CD4-positive, alpha-beta memory T cell (primary cell): ENCODE data around the gene GGA3. TPM values are rescaled to one million over a fixed set of nuclear protein-coding genes. Genes with fewer than 3 reads are reported as not detected.

Experiments
- CTCF ChIA-PET: fragments of 350-600 bp; sonication (Branson Sonifier 250); formaldehyde crosslinking; loops from one replicate; lab custom pipeline; 2021; ENCODE audit warnings: inconsistent platforms; ENCODE audit not compliant: partially characterized antibody; lab: Charles Lee
- POLR2A ChIA-PET: fragments of 350-600 bp; sonication (Branson Sonifier 250); formaldehyde crosslinking; loops from one replicate; lab custom pipeline; 2021; ENCODE audit not compliant: partially characterized antibody; lab: Charles Lee
- DNase-seq, 5 donors: peaks; one replicate each; pipeline versions ENCODE4 v3.0.0 to v3.0.0-alpha.2; 2020 to 2022; ENCODE audit warnings: mixed read lengths in 1 of 5
- H3K27ac ChIP-seq: one replicate; pipeline ENCODE4 v1.7.0; 2013; ENCODE audit warnings: low read depth, low read length
- H3K27me3 ChIP-seq: 2 replicates; pipeline ENCODE4 v1.7.0; 2013; ENCODE audit warnings: mild to moderate bottlenecking, low read length, moderate library complexity; ENCODE audit not compliant: insufficient read depth
- H3K36me3 ChIP-seq: 2 replicates; pipeline ENCODE4 v1.7.0; 2013; ENCODE audit warnings: mild to moderate bottlenecking, low read length, moderate library complexity; ENCODE audit not compliant: insufficient read depth
- H3K4me1 ChIP-seq: 2 replicates; pipeline ENCODE4 v1.7.0; 2013; ENCODE audit warnings: mild to moderate bottlenecking, low read length, moderate library complexity; ENCODE audit not compliant: insufficient read depth
- H3K4me3 ChIP-seq, 2 donors: one replicate each; pipeline ENCODE4 v1.7.0; 2013; ENCODE audit warnings: low read length in 2 of 2, mild to moderate bottlenecking in 1 of 2
- H3K9me3 ChIP-seq, 2 donors: one replicate each; pipeline ENCODE4 v1.7.0; 2013; ENCODE audit warnings: low read length in 2 of 2, control low read depth in 1 of 2; ENCODE audit not compliant: control insufficient read depth in 1 of 2
- H3K27ac Mint-ChIP-seq, 7 donors: one replicate each; pipeline ENCODE4 v1.8.0; 2020 to 2021; ENCODE audit warnings: mixed read lengths in 7 of 7, mild to moderate bottlenecking in 6 of 7, inconsistent platforms in 3 of 7, moderate library complexity in 3 of 7
- H3K27me3 Mint-ChIP-seq, 2 donors: one replicate each; pipeline ENCODE4 v1.8.0; 2020 to 2021; ENCODE audit warnings: mixed read lengths in 2 of 2
- H3K36me3 Mint-ChIP-seq, 2 donors: one replicate each; pipeline ENCODE4 v1.8.0; 2020 to 2021; ENCODE audit warnings: mixed read lengths in 2 of 2, inconsistent platforms in 1 of 2, mild to moderate bottlenecking in 1 of 2
- H3K4me1 Mint-ChIP-seq, 4 donors: one replicate each; pipeline ENCODE4 v1.8.0; 2020 to 2021; ENCODE audit warnings: mixed read lengths in 4 of 4, mild to moderate bottlenecking in 1 of 4
- H3K4me3 Mint-ChIP-seq, 8 donors: one replicate each; pipeline ENCODE4 v1.8.0; 2020 to 2021; ENCODE audit warnings: mixed read lengths in 8 of 8, mild to moderate bottlenecking in 7 of 8, moderate library complexity in 6 of 8, inconsistent platforms in 3 of 8
- H3K9me3 Mint-ChIP-seq, 8 donors: one replicate each; pipeline ENCODE4 v1.8.0; 2020 to 2021; ENCODE audit warnings: mixed read lengths in 8 of 8, mild to moderate bottlenecking in 5 of 8, inconsistent platforms in 3 of 8, moderate library complexity in 1 of 8
- intact Hi-C: fragments of 100-400 bp; cut with micrococcal nuclease; formaldehyde crosslinking; loops from one replicate; pipeline ENCODE4 v1.15.1; 2023
- polyA plus RNA-seq, 2 donors: library from polyadenylated mRNA; unstranded; fragments of 300-500 nt; fragmentation: Illumina TruSeq; gene quantifications; one replicate each; pipeline ENCODE4 v1.2.3, GENCODE V29; 2021
- total RNA-seq, 2 experiments: library from RNA; stranded (reverse); gene quantifications; one replicate each; pipeline ENCODE4 v1.2.3, GENCODE V29; 2021

The GGA3 gene
- total and polyA plus RNA-seq, 4 experiments from 2014 or later, result 7.7 to 122 (median 73.6) TPM

- Histone ChIP-seq H3K9me3 (no peaks in the 10 kb centered on the region), H3K27me3 (no peaks in the 10 kb centered on the region), H3K4me1 (peaks cover 44% of the 10 kb centered on the region), H3K36me3 (peaks cover 16% of the 10 kb centered on the region), H3K27ac (peak overlapping the region; percentile 51), H3K4me3 (no peak overlapping the region)
- ChIA-PET POLR2A (interaction anchor here (1.6 to 4.3 kb wide), 4 partner anchors 8 to 40 kb away, joined by 7 to 50 read pairs (median 12); partner anchors contain the start of genes GGA3, MIF4GD, MRPS7 and SLC25A19), CTCF (interaction anchor here (1.1 to 3.7 kb wide), 8 partner anchors 10 to 370 kb away, joined by 3 to 21 read pairs (median 4); partner anchors contain the start of genes MRPL58 and NUP85)
- peak overlapping the region; percentile 90 to 99 (median 95) for H3K27ac Mint-ChIP-seq
- H3K4me3 Mint-ChIP-seq, result peak overlapping the region; percentile 78 to 90 (median 84)
- H3K27me3 Mint-ChIP-seq, result no peaks in the 10 kb centered on the region
- no peaks in the 10 kb centered on the region for H3K9me3 Mint-ChIP-seq
- intact Hi-C loops, result no loop called here
- DNase-seq, result no peak
- H3K36me3 Mint-ChIP-seq, result peaks cover 14 to 31% of the 10 kb centered on the region in 2 donors
- peaks cover 25 to 62% (median 46%) of the 10 kb centered on the region in 4 donors for H3K4me1 Mint-ChIP-seq
Observed at GRCh38 chr17:75249564-75249963, 11.8 kb downstream of the GGA3 start.

GRCh38 chr17:75246404-75246803 is 15.0 kb downstream of the GGA3 start:
- Histone ChIP-seq H3K4me3 (no peak overlapping the region), H3K4me1 (peaks cover 57% of the 10 kb centered on the region), H3K9me3 (no peaks in the 10 kb centered on the region), H3K27me3 (no peaks in the 10 kb centered on the region), H3K36me3 (peaks cover 26% of the 10 kb centered on the region), H3K27ac (no peak overlapping the region)
- intact Hi-C loops, result no loop called here
- H3K9me3 Mint-ChIP-seq, result no peaks in the 10 kb centered on the region
- DNase-seq, result no peak
- peaks cover 29 to 59% of the 10 kb centered on the region in 2 donors for H3K36me3 Mint-ChIP-seq
- CTCF ChIA-PET, result interaction anchor here (1.5 kb wide), 1 partner anchor 25 kb away, joined by 5 read pairs; the partner anchor contains the start of gene MIF4GD
- POLR2A ChIA-PET, result interaction anchor here (0.6 to 1.1 kb wide), 2 partner anchors 17 to 43 kb away, joined by 3 to 4 read pairs; partner anchors contain the start of gene SLC25A19
- H3K4me3 Mint-ChIP-seq, result no peak overlapping the region
- peak overlapping the region in 2 of 7 donors; percentile 77 to 79 for H3K27ac Mint-ChIP-seq
- no peaks in the 10 kb centered on the region for H3K27me3 Mint-ChIP-seq
- H3K4me1 Mint-ChIP-seq, result peaks cover 40 to 64% (median 50%) of the 10 kb centered on the region in 4 donors

- POLR2A ChIA-PET, result interaction anchor here (4.4 kb wide), 1 partner anchor 16 kb away, joined by 44 read pairs; the partner anchor contains the start of genes GGA3 and MRPS7
- Mint-ChIP-seq H3K9me3 (no peaks in the 10 kb centered on the region), H3K4me1 (peaks cover 34 to 60% (median 44%) of the 10 kb centered on the region in 4 donors), H3K27ac (peak overlapping the region in 2 of 7 donors; percentile 23 to 80), H3K36me3 (peaks cover 30 to 62% of the 10 kb centered on the region in 2 donors), H3K27me3 (no peaks in the 10 kb centered on the region), H3K4me3 (no peak overlapping the region)
- no peaks in the 10 kb centered on the region for H3K9me3 ChIP-seq
- CTCF ChIA-PET, result interaction anchor here (1.1 kb wide), 1 partner anchor 26 kb away, joined by 3 read pairs; the partner anchor contains the start of gene MIF4GD
- no peaks in the 10 kb centered on the region for H3K27me3 ChIP-seq
- H3K4me1 ChIP-seq, result peaks cover 57% of the 10 kb centered on the region
- H3K36me3 ChIP-seq, result peaks cover 40% of the 10 kb centered on the region
- DNase-seq, result no peak
- intact Hi-C loops, result no loop called here
- no peak overlapping the region for H3K4me3 ChIP-seq
- H3K27ac ChIP-seq, result no peak overlapping the region
Observed at GRCh38 chr17:75245011-75245410, 16.4 kb downstream of the GGA3 start.

GRCh38 chr17:75244133-75244866 is 17.1 kb downstream of the GGA3 start:
- intact Hi-C loops, result no loop called here
- CTCF ChIA-PET, result interaction anchor here (0.8 to 1.1 kb wide), 2 partner anchors 16 to 27 kb away, joined by 3 read pairs; partner anchors contain the start of gene MIF4GD
- H3K4me1 ChIP-seq, result peaks cover 50% of the 10 kb centered on the region
- Mint-ChIP-seq H3K27me3 (no peaks in the 10 kb centered on the region), H3K27ac (peak overlapping the region; percentile 80 to 99 (median 98)), H3K4me3 (peak overlapping the region in 5 of 8 donors; percentile 20 to 66 (median 46)), H3K36me3 (peaks cover 30 to 60% of the 10 kb centered on the region in 2 donors), H3K4me1 (peaks cover 27 to 53% (median 37%) of the 10 kb centered on the region in 4 donors), H3K9me3 (no peaks in the 10 kb centered on the region)
- H3K36me3 ChIP-seq, result peaks cover 47% of the 10 kb centered on the region
- POLR2A ChIA-PET, result interaction anchor here (4.4 to 8.6 kb wide), 2 partner anchors 17 to 26 kb away, joined by 44 to 62 read pairs; partner anchors contain the start of genes GGA3, MIF4GD and MRPS7
- DNase-seq, result peak in 1 of 5 donors; percentile 23
- H3K9me3 ChIP-seq, result no peaks in the 10 kb centered on the region
- no peaks in the 10 kb centered on the region for H3K27me3 ChIP-seq
- no peak overlapping the region for H3K4me3 ChIP-seq
- peak overlapping the region; percentile 67 for H3K27ac ChIP-seq

GRCh38 chr17:75242461-75243042 is 18.9 kb downstream of the GGA3 start:
- H3K27me3 Mint-ChIP-seq, result no peaks in the 10 kb centered on the region
- intact Hi-C loops, result no loop called here
- H3K9me3 ChIP-seq, result no peaks in the 10 kb centered on the region
- H3K4me1 Mint-ChIP-seq, result peaks cover 32 to 62% (median 43%) of the 10 kb centered on the region in 4 donors
- peaks cover 37 to 68% of the 10 kb centered on the region in 2 donors for H3K36me3 Mint-ChIP-seq
- H3K27ac Mint-ChIP-seq, result peak overlapping the region; percentile 94 to 99 (median 98)
- H3K4me1 ChIP-seq, result peaks cover 57% of the 10 kb centered on the region
- POLR2A ChIA-PET, result interaction anchor here (1.3 to 8.6 kb wide), 7 partner anchors 8 to 424 kb away, joined by 3 to 62 read pairs (median 8); partner anchors contain the start of genes GGA3, GRB2, MIF4GD and MRPS7
- DNase-seq, result peak; percentile 77 to 89 (median 80)
- H3K4me3 Mint-ChIP-seq, result peak overlapping the region; percentile 11 to 81 (median 58)
- H3K27me3 ChIP-seq, result no peaks in the 10 kb centered on the region
- no peaks in the 10 kb centered on the region for H3K9me3 Mint-ChIP-seq
- no peak overlapping the region for H3K4me3 ChIP-seq
- H3K27ac ChIP-seq, result peak overlapping the region; percentile 67
- CTCF ChIA-PET, result interaction anchor here (1.1 to 5.7 kb wide), 7 partner anchors 18 to 170 kb away, joined by 3 to 42 read pairs (median 4); partner anchors contain the start of gene MIF4GD
- H3K36me3 ChIP-seq, result peaks cover 64% of the 10 kb centered on the region

GRCh38 chr17:75241996-75242460 is 19.4 kb downstream of the GGA3 start:
- intact Hi-C loops, result no loop called here
- Histone ChIP-seq H3K4me3 (peak overlapping the region in 1 of 2 donors; percentile 15), H3K27ac (peak overlapping the region; percentile 67), H3K9me3 (no peaks in the 10 kb centered on the region), H3K4me1 (peaks cover 57% of the 10 kb centered on the region), H3K36me3 (peaks cover 70% of the 10 kb centered on the region), H3K27me3 (no peaks in the 10 kb centered on the region)
- Mint-ChIP-seq H3K4me1 (peaks cover 32 to 62% (median 43%) of the 10 kb centered on the region in 4 donors), H3K27ac (peak overlapping the region; percentile 94 to 99 (median 98)), H3K4me3 (peak overlapping the region in 7 of 8 donors; percentile 11 to 81 (median 67)), H3K36me3 (peaks cover 42 to 72% of the 10 kb centered on the region in 2 donors), H3K27me3 (no peaks in the 10 kb centered on the region), H3K9me3 (no peaks in the 10 kb centered on the region)
- no peak for DNase-seq
- ChIA-PET CTCF (interaction anchor here (1.1 to 5.7 kb wide), 7 partner anchors 18 to 171 kb away, joined by 3 to 42 read pairs (median 4); partner anchors contain the start of gene MIF4GD), POLR2A (interaction anchor here (1.3 to 8.6 kb wide), 7 partner anchors 9 to 425 kb away, joined by 3 to 62 read pairs (median 8); partner anchors contain the start of genes GGA3, GRB2, MIF4GD and MRPS7)
